ENCODE measurements around the gene ACSL5. TPM values are rescaled to one million over a fixed set of nuclear protein-coding genes. Genes with fewer than 3 reads are reported as not detected.
A peak's percentile ranks its signal among the peaks of the same experiment; 100 is the strongest.

The ACSL5 gene
- total and polyA plus RNA-seq, 2 experiments from 2014 or later: 1.7 to 3.2 TPM

DNA sequence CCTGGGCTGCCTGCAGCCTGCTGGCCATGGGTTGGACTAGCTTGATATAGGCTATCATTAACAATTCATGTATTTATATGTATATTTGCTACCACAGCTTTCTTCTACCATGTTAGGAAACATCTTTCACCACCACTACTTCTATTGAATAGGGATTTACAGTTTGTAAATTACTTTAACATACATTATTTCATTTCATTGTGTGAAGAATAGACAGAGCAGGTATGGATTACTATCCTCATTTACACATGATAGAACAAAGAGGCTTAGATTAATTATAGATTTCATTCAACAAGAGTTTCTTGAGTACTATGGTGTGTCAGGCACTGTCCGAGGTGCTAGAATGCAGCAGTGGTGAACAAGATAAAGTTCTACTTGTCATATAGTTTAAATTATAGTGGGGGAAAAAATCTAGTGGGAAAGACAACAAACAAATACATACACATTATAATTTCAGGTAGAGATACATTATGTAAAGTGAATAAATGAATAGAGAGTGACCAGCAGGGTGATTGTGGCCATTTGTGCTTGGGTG lies 93.7 kb downstream of the ACSL5 start:
- no peak overlapping the region for H3K4me2 ChIP-seq (ENCODE audit: unreplicated experiment)
- 95 to 100% methylated on average over 1 of the region's 1 CpG for WGBS, 2 experiments (ENCODE audit: low coverage in 1 of 2, low lambda C conversion rate in 2 of 2, missing lambda C conversion rate in 2 of 2)
- H4K20me1 ChIP-seq (ENCODE audit: insufficient read depth): no peaks in the 10 kb centered on the region
- H3K9ac ChIP-seq: no peak overlapping the region
- H3K9me3 ChIP-seq (ENCODE audit: low read depth): no peaks in the 10 kb centered on the region
- in situ Hi-C loops (cut with MboI): no loop called here
- no peaks in the 10 kb centered on the region for H3K79me2 ChIP-seq (ENCODE audit: insufficient read depth)
- H2AFZ ChIP-seq: no peak overlapping the region
- no peaks in the 10 kb centered on the region for H3K9me2 ChIP-seq (ENCODE audit: insufficient read depth)
- no peak for DNase-seq
- H3K4me3 ChIP-seq: no peak overlapping the region
- H3K27me3 ChIP-seq (replicated peaks; ENCODE audit: insufficient read depth): no peaks in the 10 kb centered on the region
- no peak for TF ChIP-seq EZH2phosphoT487 (IDR thresholded peaks at IDR 0.05; ENCODE audit: insufficient read depth, low read depth)
- TF ChIP-seq EZH2 (IDR thresholded peaks at IDR 0.05; ENCODE audit: insufficient read depth, poor library complexity, severe bottlenecking): no peak
- H3K36me3 ChIP-seq (ENCODE audit: low read depth): peaks cover 16% of the 10 kb centered on the region
- 0 out of 2 replicates have a peak, but pooled peaks cover 5% of the 10 kb centered on the region for H3F3A ChIP-seq (ENCODE audit: insufficient read depth)
- no peaks in the 10 kb centered on the region for H3K4me1 ChIP-seq (ENCODE audit: insufficient read depth)
- no peak overlapping the region for H3K27ac ChIP-seq

DNA sequence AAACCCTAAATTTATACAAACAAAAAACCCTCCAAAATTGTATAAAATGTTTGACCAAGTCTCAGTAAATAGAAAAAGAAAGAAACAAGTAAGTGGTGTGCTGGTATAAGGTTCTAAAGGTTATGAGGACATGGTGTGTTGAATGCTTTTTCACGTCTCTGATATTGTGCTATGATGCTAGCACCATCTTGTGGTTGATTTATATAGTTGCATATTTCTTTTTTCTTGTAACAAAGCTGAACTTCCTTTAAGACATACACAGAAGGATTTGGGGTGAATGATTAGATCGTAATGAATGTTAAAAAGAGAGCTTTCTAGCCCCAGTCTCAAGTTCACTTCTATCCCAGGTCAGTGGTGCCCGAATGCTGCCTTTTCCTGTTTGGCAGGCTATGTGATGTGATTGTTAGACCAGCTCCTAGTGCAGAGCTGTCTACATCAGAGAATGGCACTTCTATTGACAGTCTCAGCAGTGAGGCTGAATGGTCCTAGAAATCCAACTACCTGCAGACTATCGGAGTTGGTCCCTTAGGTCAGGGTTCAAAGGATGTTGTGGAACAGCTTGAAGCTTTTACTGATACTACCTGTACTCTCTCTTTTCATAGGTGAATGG lies 98.1 kb downstream of the ACSL5 start:
- Histone ChIP-seq H3K9me3 (ENCODE audit: low read depth) (no peaks in the 10 kb centered on the region), H3K36me3 (ENCODE audit: low read depth) (no peaks in the 10 kb centered on the region), H3K4me1 (ENCODE audit: insufficient read depth) (peaks cover 12% of the 10 kb centered on the region), H3F3A (ENCODE audit: insufficient read depth) (0 out of 2 replicates have a peak, but pooled peaks cover 5% of the 10 kb centered on the region), H3K9ac (no peak overlapping the region), H3K27me3 (replicated peaks; ENCODE audit: insufficient read depth) (no peaks in the 10 kb centered on the region), H3K27ac (no peak overlapping the region), H4K20me1 (ENCODE audit: insufficient read depth) (no peaks in the 10 kb centered on the region), H3K79me2 (ENCODE audit: insufficient read depth) (peaks cover 13% of the 10 kb centered on the region), H3K4me2 (ENCODE audit: unreplicated experiment) (no peak overlapping the region), H2AFZ (no peak overlapping the region), H3K4me3 (no peak overlapping the region), H3K9me2 (ENCODE audit: insufficient read depth) (no peaks in the 10 kb centered on the region)
- TF ChIP-seq EZH2phosphoT487 (IDR thresholded peaks at IDR 0.05; ENCODE audit: insufficient read depth, low read depth) (no peak), EZH2 (IDR thresholded peaks at IDR 0.05; ENCODE audit: insufficient read depth, poor library complexity, severe bottlenecking) (no peak)
- 3% methylated on average over 4 of the region's 4 CpGs for WGBS, 2 experiments (ENCODE audit: low coverage in 1 of 2, low lambda C conversion rate in 2 of 2, missing lambda C conversion rate in 2 of 2)
- DNase-seq: peak; percentile 72
- in situ Hi-C loops (cut with MboI): no loop called here

DNA sequence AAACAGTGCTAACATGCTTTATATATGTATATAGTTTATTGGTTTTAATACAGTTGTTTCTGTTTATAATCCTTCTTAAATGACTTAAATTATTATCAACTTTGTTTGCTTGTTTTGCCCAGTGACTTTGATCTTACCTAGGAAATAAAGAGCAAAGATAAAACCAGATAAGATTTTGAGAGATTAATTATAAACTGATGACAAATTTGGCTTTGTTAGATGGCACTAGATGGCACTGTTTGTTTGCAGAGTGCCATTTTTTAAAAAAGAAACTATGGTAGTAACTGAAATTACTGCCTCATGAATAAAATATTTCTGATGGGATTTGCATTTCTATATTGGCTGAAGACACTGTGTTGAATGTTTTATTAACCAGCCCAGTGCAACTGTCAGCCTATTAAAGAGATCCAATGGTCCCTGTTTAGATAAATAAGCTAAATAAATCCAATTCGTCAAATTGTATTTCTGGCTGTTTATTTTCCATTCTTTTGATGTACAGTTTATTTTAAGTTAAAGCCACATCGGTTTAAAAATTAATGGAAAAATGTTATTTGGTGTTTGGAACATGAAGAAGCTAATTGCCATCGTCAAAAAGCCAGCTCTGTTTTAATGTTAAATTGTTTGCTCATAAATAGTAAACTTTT lies 101.8 kb downstream of the ACSL5 start:
- H3K27ac ChIP-seq: no peak overlapping the region
- TF ChIP-seq EZH2 (IDR thresholded peaks at IDR 0.05; ENCODE audit: insufficient read depth, poor library complexity, severe bottlenecking) (no peak), EZH2phosphoT487 (IDR thresholded peaks at IDR 0.05; ENCODE audit: insufficient read depth, low read depth) (no peak)
- peak overlapping the region; percentile 39 for H3K4me3 ChIP-seq
- H3K9ac ChIP-seq: peak overlapping the region; percentile 26; the same call in 1 of the 2 replicates
- H3F3A ChIP-seq (ENCODE audit: insufficient read depth): 0 out of 2 replicates have a peak, but pooled peaks cover 5% of the 10 kb centered on the region
- in situ Hi-C loops (cut with MboI): no loop called here
- peak; percentile 63 for DNase-seq
- 0 out of 2 replicates have a peak overlapping the region, but pooled peaks have one; percentile 3 for H2AFZ ChIP-seq
- no peaks in the 10 kb centered on the region for H3K9me3 ChIP-seq (ENCODE audit: low read depth)
- WGBS, 2 experiments (ENCODE audit: low coverage in 1 of 2, low lambda C conversion rate in 2 of 2, missing lambda C conversion rate in 2 of 2): 29 to 32% methylated on average over 3 of the region's 3 CpGs
- H3K36me3 ChIP-seq (ENCODE audit: low read depth): no peaks in the 10 kb centered on the region
- H3K4me1 ChIP-seq (ENCODE audit: insufficient read depth): peaks cover 12% of the 10 kb centered on the region
- H4K20me1 ChIP-seq (ENCODE audit: insufficient read depth): no peaks in the 10 kb centered on the region
- H3K27me3 ChIP-seq (replicated peaks; ENCODE audit: insufficient read depth): no peaks in the 10 kb centered on the region
- peak overlapping the region; percentile 65 for H3K4me2 ChIP-seq (ENCODE audit: unreplicated experiment)
- no peaks in the 10 kb centered on the region for H3K9me2 ChIP-seq (ENCODE audit: insufficient read depth)
- peaks cover 42% of the 10 kb centered on the region for H3K79me2 ChIP-seq (ENCODE audit: insufficient read depth)

Other genes with a start within 250 kb of the ACSL5 start
- gene GPAM, start 190.4 kb upstream of the ACSL5 start, total RNA-seq (2014; rRNA removed; shearing (Covaris generic)): 9.0 and 12.5 TPM in 2 replicates
- gene GPAM, start 190.4 kb upstream of the ACSL5 start, polyA plus RNA-seq (2016; fragmentation: Nextera tagmentation; extraction: Ambion mirVana): 4.9 and 5.2 TPM in 2 replicates
- gene TECTB, start 90.7 kb upstream of the ACSL5 start, total RNA-seq (2014; rRNA removed; shearing (Covaris generic)): 0.63 TPM in 1 of 2 replicates, not detected in the other
- 0.21 TPM in 1 of 2 replicates, not detected in the other for gene TECTB, start 90.7 kb upstream of the ACSL5 start, polyA plus RNA-seq (2016; fragmentation: Nextera tagmentation; extraction: Ambion mirVana)
- gene ZDHHC6, start 72.8 kb downstream of the ACSL5 start, total RNA-seq (2014; rRNA removed; shearing (Covaris generic)): 23.6 and 30.4 TPM in 2 replicates
- gene ZDHHC6, start 72.8 kb downstream of the ACSL5 start, polyA plus RNA-seq (2016; fragmentation: Nextera tagmentation; extraction: Ambion mirVana): 44.0 and 47.1 TPM in 2 replicates
- 21.6 and 27.2 TPM in 2 replicates for gene VTI1A, start 73.1 kb downstream of the ACSL5 start, total RNA-seq (2014; rRNA removed; shearing (Covaris generic))
- 25.3 and 26.4 TPM in 2 replicates for gene VTI1A, start 73.1 kb downstream of the ACSL5 start, polyA plus RNA-seq (2016; fragmentation: Nextera tagmentation; extraction: Ambion mirVana)